ENCODE data around the gene ARMC6. TPM values are rescaled to one million over a fixed set of nuclear protein-coding genes. Genes with fewer than 3 reads are reported as not detected.

ARMC6 gene
- total RNA-seq, 1 experiment from 2014 or later: 66.5 TPM

GRCh38 chr19:19025861-19026260, 7.5 kb upstream of the ARMC6 start:
- Histone ChIP-seq H2AFZ (ENCODE audit: low read length) (no peak overlapping the region), H3K23ac (ENCODE audit: insufficient read length, low read depth, low read length) (no peak overlapping the region), H3K18ac (ENCODE audit: insufficient read length, low read depth, low read length) (no peak overlapping the region), H2BK12ac (ENCODE audit: insufficient read length, low read depth, low read length) (no peak overlapping the region), H4K20me1 (ENCODE audit: control insufficient read depth, insufficient read depth, insufficient read length) (peaks cover 3% of the 10 kb centered on the region), H3T11ph (ENCODE audit: low read length) (no peak overlapping the region), H3K4ac (ENCODE audit: low read depth, low read length) (no peak overlapping the region), H2BK120ac (ENCODE audit: low read depth, low read length, poor library complexity, severe bottlenecking) (no peak overlapping the region), H2BK5ac (ENCODE audit: insufficient read length, low read length) (no peak overlapping the region), H3K4me1 (ENCODE audit: insufficient read depth, low read length) (no peaks in the 10 kb centered on the region), H2AK5ac (ENCODE audit: insufficient read length, low read length) (no peak overlapping the region), H3K27me3 (ENCODE audit: insufficient read depth, low read length) (no peaks in the 10 kb centered on the region), H3K79me2 (ENCODE audit: insufficient read depth, low read length) (no peaks in the 10 kb centered on the region), H2BK15ac (ENCODE audit: low read depth, low read length) (no peak overlapping the region), H4K5ac (ENCODE audit: insufficient read length, low read depth, low read length) (no peak overlapping the region), H4K91ac (ENCODE audit: insufficient read length, low read depth, low read length) (no peak overlapping the region), H2BK20ac (ENCODE audit: low read depth, low read length, poor library complexity, severe bottlenecking) (no peak overlapping the region), H3K14ac (ENCODE audit: insufficient read depth, low read length) (no peak overlapping the region), H3K23me2 (ENCODE audit: insufficient read length, low read depth, low read length, poor library complexity, severe bottlenecking) (no peaks in the 10 kb centered on the region), H4K8ac (replicated peaks; ENCODE audit: insufficient read length, low read depth, low read length) (no peak overlapping the region), H3K79me1 (ENCODE audit: insufficient read depth, low read depth, low read length, poor library complexity, severe bottlenecking) (peaks cover 13% of the 10 kb centered on the region), H3K27ac (ENCODE audit: insufficient read length, low read depth, low read length) (no peak overlapping the region), H3K4me2 (ENCODE audit: insufficient read depth, insufficient read length, low read length) (no peak overlapping the region), H3K9me3 (ENCODE audit: control insufficient read depth, low read depth, low read length) (no peaks in the 10 kb centered on the region), H3K56ac (ENCODE audit: insufficient read length, low read depth, low read length) (no peak overlapping the region), H3K9ac (ENCODE audit: extremely low read depth, insufficient read length, low read length) (no peak overlapping the region)
- H3K27me3 Mint-ChIP-seq (ENCODE audit: low read depth): no peaks in the 10 kb centered on the region
- H3K4me3 Mint-ChIP-seq: no peak overlapping the region
- no peak for DNase-seq
- WGBS (ENCODE audit: extremely low coverage, insufficient read length, low lambda C conversion rate): no CpG with 5 or more reads among the region's 11 CpGs
- H3K27ac Mint-ChIP-seq: peak overlapping the region in 1 of 3 experiments; percentile 24; a peak in 1 of 7 replicates
- no peaks in the 10 kb centered on the region for H3K4me1 Mint-ChIP-seq
- H3K36me3 Mint-ChIP-seq (ENCODE audit: insufficient read depth in 1 of 3, low read depth in 3 of 3): peaks cover 45 to 85% (median 83%) of the 10 kb centered on the region in 3 experiments; a peak in 6 of 7 replicates
- no peak for TF ChIP-seq CTCF (conservative IDR thresholded peaks at IDR 0.05)
- no peaks in the 10 kb centered on the region for H3K9me3 Mint-ChIP-seq
